ENCODE measurements around the gene KLF13.

DNA sequence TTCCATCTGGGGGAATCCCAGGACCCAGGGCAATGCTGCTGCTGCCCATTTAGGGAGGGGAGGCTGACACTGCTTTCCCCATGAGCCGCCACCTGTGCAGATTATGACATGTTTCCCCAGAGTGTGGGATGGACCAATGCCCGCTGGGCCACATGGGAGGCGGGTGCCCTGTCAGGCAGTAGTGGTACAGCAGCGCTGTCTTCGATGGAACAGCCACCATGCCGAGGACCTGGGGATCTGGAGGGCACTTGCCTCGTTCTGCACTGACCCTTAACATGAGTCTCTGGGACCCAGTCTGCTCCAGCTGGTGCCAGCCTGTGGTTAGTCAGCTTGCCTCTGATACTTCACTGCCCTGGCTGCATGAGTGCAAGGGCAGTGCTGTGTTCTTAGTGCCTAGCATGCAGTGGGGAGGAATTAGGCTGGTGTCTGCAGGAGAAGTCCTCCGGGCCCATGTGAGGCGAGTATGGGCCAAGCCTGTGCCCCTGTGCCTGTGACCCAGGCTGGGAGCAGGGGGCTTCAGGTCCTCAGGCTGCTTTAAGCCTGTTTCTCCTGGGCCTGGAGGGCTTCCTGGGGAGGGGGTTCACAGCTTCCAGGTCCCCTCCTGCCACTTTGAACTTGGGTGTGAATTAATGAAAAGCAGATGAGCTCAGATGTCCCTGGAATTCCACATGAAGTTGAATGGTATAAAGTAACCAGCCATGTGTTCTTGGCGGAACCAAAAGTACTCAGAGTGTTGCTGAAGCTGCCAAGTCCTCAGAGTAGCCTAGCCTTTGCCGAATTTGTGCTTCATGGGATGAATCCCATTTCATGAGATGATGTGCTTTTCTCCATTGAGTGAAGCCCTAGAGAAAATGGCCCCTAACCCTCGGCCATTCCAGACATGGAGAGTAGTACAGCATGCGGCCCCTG, 22.9 kb downstream of the KLF13 start:
- TF ChIP-seq, protein P1, sequence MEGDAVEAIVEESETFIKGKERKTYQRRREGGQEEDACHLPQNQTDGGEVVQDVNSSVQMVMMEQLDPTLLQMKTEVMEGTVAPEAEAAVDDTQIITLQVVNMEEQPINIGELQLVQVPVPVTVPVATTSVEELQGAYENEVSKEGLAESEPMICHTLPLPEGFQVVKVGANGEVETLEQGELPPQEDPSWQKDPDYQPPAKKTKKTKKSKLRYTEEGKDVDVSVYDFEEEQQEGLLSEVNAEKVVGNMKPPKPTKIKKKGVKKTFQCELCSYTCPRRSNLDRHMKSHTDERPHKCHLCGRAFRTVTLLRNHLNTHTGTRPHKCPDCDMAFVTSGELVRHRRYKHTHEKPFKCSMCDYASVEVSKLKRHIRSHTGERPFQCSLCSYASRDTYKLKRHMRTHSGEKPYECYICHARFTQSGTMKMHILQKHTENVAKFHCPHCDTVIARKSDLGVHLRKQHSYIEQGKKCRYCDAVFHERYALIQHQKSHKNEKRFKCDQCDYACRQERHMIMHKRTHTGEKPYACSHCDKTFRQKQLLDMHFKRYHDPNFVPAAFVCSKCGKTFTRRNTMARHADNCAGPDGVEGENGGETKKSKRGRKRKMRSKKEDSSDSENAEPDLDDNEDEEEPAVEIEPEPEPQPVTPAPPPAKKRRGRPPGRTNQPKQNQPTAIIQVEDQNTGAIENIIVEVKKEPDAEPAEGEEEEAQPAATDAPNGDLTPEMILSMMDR (IDR thresholded peaks at IDR 0.05): no peak
- no peak for TF ChIP-seq POLR2A (IDR thresholded peaks at IDR 0.05)
